ENCODE data around the gene USP40. TPM values are rescaled to one million over a fixed set of nuclear protein-coding genes. Genes with fewer than 3 reads are reported as not detected.

Gene USP40
- total and polyA plus RNA-seq, 2 donors (not counting 1 experiment from before 2014, with no cell fraction given): 19.8 to 37.0 TPM

DNA sequence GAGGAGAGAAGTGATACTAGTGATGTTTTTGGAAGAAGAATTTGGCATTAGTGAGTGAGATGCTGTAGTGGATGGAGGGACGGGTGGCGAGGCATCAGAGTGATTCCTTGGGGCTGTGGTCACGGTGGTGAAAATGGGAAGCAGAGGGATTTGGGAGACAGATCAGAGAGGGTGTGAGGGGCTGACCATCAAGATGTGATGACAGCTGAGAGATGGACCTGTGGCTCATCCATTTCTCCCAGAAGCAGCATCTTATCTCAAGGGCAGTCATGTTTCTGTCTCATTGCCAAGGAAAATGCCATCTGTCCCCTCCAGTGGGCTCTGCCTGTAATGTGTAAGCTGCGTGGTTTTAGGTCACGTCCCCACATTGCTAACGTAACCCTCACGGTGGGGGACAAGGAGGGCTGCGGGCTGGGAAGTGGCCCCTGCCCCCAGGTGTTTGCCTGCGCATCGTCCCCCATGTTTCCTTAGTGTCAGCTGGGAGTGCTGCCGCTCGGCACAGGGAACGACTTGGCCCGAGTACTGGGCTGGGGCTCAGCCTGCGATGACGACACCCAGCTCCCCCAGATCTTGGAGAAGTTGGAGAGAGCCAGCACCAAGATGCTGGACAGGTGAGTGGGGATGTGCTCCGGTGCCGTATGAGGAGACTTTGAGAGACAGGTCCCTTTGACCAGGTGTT is 121.3 kb downstream of the USP40 start:
- Histone ChIP-seq H2AFZ (ENCODE audit: insufficient read depth, low read depth, low read length, poor library complexity, severe bottlenecking) (no peak overlapping the region), H3K79me2 (ENCODE audit: control insufficient read depth, insufficient read depth, low read length) (peaks cover 94% of the 10 kb centered on the region), H4K20me1 (ENCODE audit: control insufficient read depth, insufficient read depth, low read length, poor library complexity, severe bottlenecking) (peaks cover 90% of the 10 kb centered on the region), H3K36me3 (replicated peaks in 1 of 2; ENCODE audit: control extremely low read depth in 1 of 2, control insufficient read depth in 1 of 2, extremely low read depth in 1 of 2, insufficient read depth in 2 of 2, low read length in 1 of 2) (peaks cover 1 to 96% of the 10 kb centered on the region in 2 experiments), H3K27ac (ENCODE audit: low read length in 2 of 2) (no peak overlapping the region), H3K9ac (ENCODE audit: low read length) (no peak overlapping the region), H3K27me3 (replicated peaks in 1 of 4; ENCODE audit: control extremely low read depth in 1 of 4, control insufficient read depth in 3 of 4, insufficient read depth in 4 of 4, low read length in 3 of 4) (no peaks in the 10 kb centered on the region), H3K9me3 (ENCODE audit: control extremely low read depth in 1 of 3, control insufficient read depth in 2 of 3, insufficient read depth in 1 of 3, low read length in 2 of 3) (no peaks in the 10 kb centered on the region), H3K4me2 (replicated peaks; ENCODE audit: low read depth, low read length, poor library complexity, severe bottlenecking) (no peak overlapping the region), H3K4me3 (ENCODE audit: control extremely low read depth in 1 of 5, extremely low read depth in 1 of 5, insufficient read depth in 1 of 5, low read depth in 2 of 5, low read length in 4 of 5) (no peak overlapping the region), H3K4me1 (ENCODE audit: control insufficient read depth in 2 of 2, insufficient read depth in 2 of 2, low read length in 2 of 2) (peaks cover 5 to 8% of the 10 kb centered on the region in 2 donors)
- Mint-ChIP-seq H3K27ac (peak overlapping the region; percentile 74), H3K27me3 (no peaks in the 10 kb centered on the region), H3K9me3 (ENCODE audit: insufficient read depth) (no peaks in the 10 kb centered on the region), H3K4me3 (no peak overlapping the region), H3K4me1 (peaks cover 19% of the 10 kb centered on the region)
- 97% methylated on average over 18 of the region's 18 CpGs for whole genome bisulfite sequencing (ENCODE audit: insufficient coverage)
- ChIA-PET POLR2A (no interaction called here), CTCF (interaction anchor here (1.5 to 16.7 kb wide), 3 partner anchors 24 to 41 kb away, joined by 3 to 426 read pairs (median 95); no protein-coding TSS in a partner anchor)
- ATAC-seq (ENCODE audit: low read depth) (no peak), DNase-seq (no peak)
- no peak for TF ChIP-seq EZH2 (IDR thresholded peaks at IDR 0.05; ENCODE audit: borderline replicate concordance, insufficient read depth, low read depth, low read length, poor library complexity, severe bottlenecking)
- TF ChIP-seq, protein P1, sequence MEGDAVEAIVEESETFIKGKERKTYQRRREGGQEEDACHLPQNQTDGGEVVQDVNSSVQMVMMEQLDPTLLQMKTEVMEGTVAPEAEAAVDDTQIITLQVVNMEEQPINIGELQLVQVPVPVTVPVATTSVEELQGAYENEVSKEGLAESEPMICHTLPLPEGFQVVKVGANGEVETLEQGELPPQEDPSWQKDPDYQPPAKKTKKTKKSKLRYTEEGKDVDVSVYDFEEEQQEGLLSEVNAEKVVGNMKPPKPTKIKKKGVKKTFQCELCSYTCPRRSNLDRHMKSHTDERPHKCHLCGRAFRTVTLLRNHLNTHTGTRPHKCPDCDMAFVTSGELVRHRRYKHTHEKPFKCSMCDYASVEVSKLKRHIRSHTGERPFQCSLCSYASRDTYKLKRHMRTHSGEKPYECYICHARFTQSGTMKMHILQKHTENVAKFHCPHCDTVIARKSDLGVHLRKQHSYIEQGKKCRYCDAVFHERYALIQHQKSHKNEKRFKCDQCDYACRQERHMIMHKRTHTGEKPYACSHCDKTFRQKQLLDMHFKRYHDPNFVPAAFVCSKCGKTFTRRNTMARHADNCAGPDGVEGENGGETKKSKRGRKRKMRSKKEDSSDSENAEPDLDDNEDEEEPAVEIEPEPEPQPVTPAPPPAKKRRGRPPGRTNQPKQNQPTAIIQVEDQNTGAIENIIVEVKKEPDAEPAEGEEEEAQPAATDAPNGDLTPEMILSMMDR (IDR thresholded peaks at IDR 0.05): no peak
- intact Hi-C loops (cut with micrococcal nuclease): loop anchor here (10.0 kb wide), 1 partner anchor 60 kb away; no protein-coding TSS in a partner anchor

DNA sequence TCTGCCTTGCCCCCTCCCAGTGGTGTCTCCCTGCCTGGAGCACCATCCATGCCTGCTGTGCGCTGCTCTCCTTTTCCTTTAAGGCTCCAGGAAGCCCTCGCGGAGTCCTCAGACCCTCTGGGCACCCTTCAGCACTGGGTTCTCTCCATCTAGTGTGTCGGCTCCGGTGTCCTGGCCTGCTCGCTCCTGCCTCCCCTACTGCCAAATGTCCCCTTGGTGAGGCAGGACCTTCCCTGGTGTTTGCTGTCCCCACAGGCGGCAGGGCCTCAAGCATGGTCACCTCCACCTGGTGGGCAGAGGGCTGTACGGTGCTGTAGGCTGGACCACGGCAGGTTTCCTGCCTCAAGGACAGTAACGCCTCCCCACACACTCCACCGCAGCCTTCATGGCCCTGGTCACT is 122.1 kb downstream of the USP40 start:
- Mint-ChIP-seq H3K4me3 (no peak overlapping the region), H3K27me3 (no peaks in the 10 kb centered on the region), H3K9me3 (ENCODE audit: insufficient read depth) (no peaks in the 10 kb centered on the region), H3K4me1 (peaks cover 19% of the 10 kb centered on the region), H3K27ac (peak overlapping the region; percentile 74)
- Histone ChIP-seq H3K27me3 (replicated peaks in 1 of 4; ENCODE audit: control extremely low read depth in 1 of 4, control insufficient read depth in 3 of 4, insufficient read depth in 4 of 4, low read length in 3 of 4) (no peaks in the 10 kb centered on the region), H3K27ac (ENCODE audit: low read length in 2 of 2) (no peak overlapping the region), H3K4me3 (ENCODE audit: control extremely low read depth in 1 of 5, extremely low read depth in 1 of 5, insufficient read depth in 1 of 5, low read depth in 2 of 5, low read length in 4 of 5) (no peak overlapping the region), H3K36me3 (replicated peaks in 1 of 2; ENCODE audit: control extremely low read depth in 1 of 2, control insufficient read depth in 1 of 2, extremely low read depth in 1 of 2, insufficient read depth in 2 of 2, low read length in 1 of 2) (peaks cover 1 to 96% of the 10 kb centered on the region in 2 experiments), H3K4me1 (ENCODE audit: control insufficient read depth in 2 of 2, insufficient read depth in 2 of 2, low read length in 2 of 2) (peaks cover 5 to 8% of the 10 kb centered on the region in 2 donors), H3K79me2 (ENCODE audit: control insufficient read depth, insufficient read depth, low read length) (peaks cover 94% of the 10 kb centered on the region), H3K4me2 (replicated peaks; ENCODE audit: low read depth, low read length, poor library complexity, severe bottlenecking) (no peak overlapping the region), H2AFZ (ENCODE audit: insufficient read depth, low read depth, low read length, poor library complexity, severe bottlenecking) (no peak overlapping the region), H3K9me3 (ENCODE audit: control extremely low read depth in 1 of 3, control insufficient read depth in 2 of 3, insufficient read depth in 1 of 3, low read length in 2 of 3) (no peaks in the 10 kb centered on the region), H3K9ac (ENCODE audit: low read length) (no peak overlapping the region), H4K20me1 (ENCODE audit: control insufficient read depth, insufficient read depth, low read length, poor library complexity, severe bottlenecking) (peaks cover 90% of the 10 kb centered on the region)
- POLR2A ChIA-PET: interaction anchor here (1.0 to 1.4 kb wide), 2 partner anchors 22 to 52 kb away, joined by 3 to 5 read pairs; no protein-coding TSS in a partner anchor
- 98% methylated on average over 8 of the region's 11 CpGs for WGBS (ENCODE audit: insufficient coverage)
- DNase-seq (no peak), ATAC-seq (ENCODE audit: low read depth) (no peak)
- CTCF ChIA-PET: interaction anchor here (1.0 to 16.7 kb wide), 10 partner anchors 26 to 267 kb away, joined by 3 to 426 read pairs (median 12); no protein-coding TSS in a partner anchor
- intact Hi-C loops (cut with micrococcal nuclease): loop anchor here (5.0 to 10.0 kb wide), 2 partner anchors 60 to 177 kb away; no protein-coding TSS in a partner anchor
- no peak for TF ChIP-seq EZH2 (IDR thresholded peaks at IDR 0.05; ENCODE audit: borderline replicate concordance, insufficient read depth, low read depth, low read length, poor library complexity, severe bottlenecking)
- TF ChIP-seq, protein P1 (IDR thresholded peaks at IDR 0.05): no peak

All from B cell (primary cell).